GM12892 (cell line): ENCODE data around the gene ARID5B.

Source experiments
- POLR2A ChIP-seq: IDR thresholded peaks from 2 replicates; pipeline ENCODE4 v1.6.1; 2011; ENCODE audit warnings: low read depth, low read length, control low read depth
- POLR2AphosphoS5 ChIP-seq: IDR thresholded peaks from 2 replicates; pipeline ENCODE4 v1.6.1; 2011; ENCODE audit warnings: low read depth, low read length, control low read depth
- TAF1 ChIP-seq: IDR thresholded peaks from 2 replicates; pipeline ENCODE4 v1.6.1; 2011; ENCODE audit warnings: low read depth, mild to moderate bottlenecking, control low read depth, low read length, borderline replicate concordance

- no peak for TF ChIP-seq TAF1
- TF ChIP-seq POLR2A, result no peak
- TF ChIP-seq POLR2AphosphoS5, result no peak
Measured at GRCh38 chr10:62033125-62033524, 131.6 kb downstream of the ARID5B start.
